HTR-8/SVneo (cell line): Measurements from ENCODE around the gene RICTOR.
A peak's percentile ranks its signal among the peaks of the same experiment; 100 is the strongest.

ENCODE experiments used
- DNase-seq: peaks from one replicate; pipeline ENCODE4 v3.0.0; 2011; ENCODE audit warnings: low spot score, mixed read lengths; ENCODE audit not compliant: insufficient read length
- FAIRE-seq: peaks from 2 replicates; lab custom pipeline; 2011; peaks lifted over from hg19 to GRCh38; lab: Jason Lieb, UNC

The RICTOR gene

GRCh38 chr5:38906503-38906902 lies 167.7 kb downstream of the RICTOR start:
- no peak for FAIRE-seq

GRCh38 chr5:38905516-38905915 lies 168.7 kb downstream of the RICTOR start:
- FAIRE-seq (no peak), DNase-seq (no peak)

More at GRCh38 chr5:38906503-38906902, 167.7 kb downstream of the RICTOR start:
- no peak for DNase-seq

- no peak for DNase-seq
- no peak for FAIRE-seq
Observed at GRCh38 chr5:38899936-38900335, 174.3 kb downstream of the RICTOR start.

- FAIRE-seq (peak; percentile 65), DNase-seq (no peak)
Observed at GRCh38 chr5:38896760-38897159, 177.4 kb downstream of the RICTOR start.

- FAIRE-seq = peak; percentile 75
Observed at GRCh38 chr5:38892363-38892762, 181.8 kb downstream of the RICTOR start.

GRCh38 chr5:38891563-38891962 lies 182.6 kb downstream of the RICTOR start:
- DNase-seq (no peak), FAIRE-seq (no peak)

More at GRCh38 chr5:38892363-38892762, 181.8 kb downstream of the RICTOR start:
- no peak for DNase-seq

- DNase-seq = no peak
- FAIRE-seq = no peak
Observed at GRCh38 chr5:38889424-38889823, 184.8 kb downstream of the RICTOR start.

- FAIRE-seq (no peak), DNase-seq (no peak)
Observed at GRCh38 chr5:38888041-38888440, 186.2 kb downstream of the RICTOR start.
